ELF-1 (cell line): ENCODE measurements around the gene LDLRAD3.

Source experiments
- DNase-seq: peaks from one replicate; pipeline ENCODE4 v3.0.0-alpha.2; 2016; ENCODE audit warnings: low read depth, low spot score

LDLRAD3 gene

GRCh38 chr11:36130401-36130800, 186.5 kb downstream of the LDLRAD3 start:
- DNase-seq: no peak

GRCh38 chr11:36131721-36132397, 188.0 kb downstream of the LDLRAD3 start:
- peak; percentile 78 for DNase-seq

GRCh38 chr11:36132940-36133339, 189.1 kb downstream of the LDLRAD3 start:
- DNase-seq: no peak

GRCh38 chr11:36135076-36135475, 191.2 kb downstream of the LDLRAD3 start:
- DNase-seq: no peak

GRCh38 chr11:36139767-36140166, 195.9 kb downstream of the LDLRAD3 start:
- DNase-seq: no peak

- DNase-seq: no peak
Measured at GRCh38 chr11:36141196-36141953, 197.5 kb downstream of the LDLRAD3 start.

- no peak for DNase-seq
Measured at GRCh38 chr11:36141956-36142355, 198.1 kb downstream of the LDLRAD3 start.

- DNase-seq: no peak
Measured at GRCh38 chr11:36142439-36142838, 198.6 kb downstream of the LDLRAD3 start.

- no peak for DNase-seq
Measured at GRCh38 chr11:36142879-36143278, 199.0 kb downstream of the LDLRAD3 start.

GRCh38 chr11:36146437-36146836, 202.6 kb downstream of the LDLRAD3 start:
- peak; percentile 64 for DNase-seq

GRCh38 chr11:36147491-36147890, 203.6 kb downstream of the LDLRAD3 start:
- no peak for DNase-seq

- DNase-seq: no peak
Measured at GRCh38 chr11:36148701-36149100, 204.8 kb downstream of the LDLRAD3 start.

- peak; percentile 84 for DNase-seq
Measured at GRCh38 chr11:36149538-36150242, 205.8 kb downstream of the LDLRAD3 start.

- DNase-seq: no peak
Measured at GRCh38 chr11:36150986-36151385, 207.1 kb downstream of the LDLRAD3 start.

- DNase-seq: no peak
Measured at GRCh38 chr11:36151933-36152580, 208.2 kb downstream of the LDLRAD3 start.

- no peak for DNase-seq
Measured at GRCh38 chr11:36153551-36153950, 209.7 kb downstream of the LDLRAD3 start.

- no peak for DNase-seq
Measured at GRCh38 chr11:36155124-36155561, 211.3 kb downstream of the LDLRAD3 start.

- DNase-seq: no peak
Measured at GRCh38 chr11:36155770-36156160, 211.9 kb downstream of the LDLRAD3 start.

- DNase-seq: no peak
Measured at GRCh38 chr11:36156161-36156816, 212.4 kb downstream of the LDLRAD3 start.

- DNase-seq: no peak
Measured at GRCh38 chr11:36156817-36157519, 213.1 kb downstream of the LDLRAD3 start.

- no peak for DNase-seq
Measured at GRCh38 chr11:36160091-36160490, 216.2 kb downstream of the LDLRAD3 start.
